ENCODE data around the gene MAPKAP1.
"Not testable (repeated sequence)": the region's sequence is repeated elsewhere in the genome, so short reads cannot be mapped to it uniquely, and the experiment has no call there.

The MAPKAP1 gene

GRCh38 chr9:125604196-125604595 is 102.8 kb downstream of the MAPKAP1 start:
- DNase-seq (ENCODE audit: low read depth): no peak

GRCh38 chr9:125603478-125604021 is 103.5 kb downstream of the MAPKAP1 start:
- no peak for DNase-seq (ENCODE audit: low read depth)

GRCh38 chr9:125601961-125602360 is 105.0 kb downstream of the MAPKAP1 start:
- DNase-seq (ENCODE audit: low read depth): no peak

GRCh38 chr9:125600194-125600593 is 106.8 kb downstream of the MAPKAP1 start:
- DNase-seq (ENCODE audit: low read depth): no peak

- DNase-seq (ENCODE audit: low read depth): no peak
Measured at GRCh38 chr9:125594223-125594610, 112.8 kb downstream of the MAPKAP1 start.

GRCh38 chr9:125593581-125594222 is 113.3 kb downstream of the MAPKAP1 start:
- no peak for DNase-seq (ENCODE audit: low read depth)

- DNase-seq (ENCODE audit: low read depth): no peak
Measured at GRCh38 chr9:125591888-125592287, 115.1 kb downstream of the MAPKAP1 start.

- DNase-seq (ENCODE audit: low read depth): no peak
Measured at GRCh38 chr9:125591245-125591644, 115.8 kb downstream of the MAPKAP1 start.

GRCh38 chr9:125589287-125589686 is 117.7 kb downstream of the MAPKAP1 start:
- DNase-seq (ENCODE audit: low read depth): no peak

GRCh38 chr9:125587819-125588460 is 119.1 kb downstream of the MAPKAP1 start:
- no peak for DNase-seq (ENCODE audit: low read depth)

GRCh38 chr9:125586172-125586511 is 120.9 kb downstream of the MAPKAP1 start:
- DNase-seq (ENCODE audit: low read depth): no peak

GRCh38 chr9:125585503-125586171 is 121.4 kb downstream of the MAPKAP1 start:
- DNase-seq (ENCODE audit: low read depth): no peak

GRCh38 chr9:125580701-125581286 is 126.2 kb downstream of the MAPKAP1 start:
- no peak for DNase-seq (ENCODE audit: low read depth)

GRCh38 chr9:125579030-125579932 is 127.7 kb downstream of the MAPKAP1 start:
- DNase-seq (ENCODE audit: low read depth): no peak

GRCh38 chr9:125574126-125574877 is 132.7 kb downstream of the MAPKAP1 start:
- DNase-seq (ENCODE audit: low read depth): no peak

- not testable (repeated sequence) for DNase-seq (ENCODE audit: low read depth)
Measured at GRCh38 chr9:125572461-125572860, 134.5 kb downstream of the MAPKAP1 start.

GRCh38 chr9:125571824-125572223 is 135.2 kb downstream of the MAPKAP1 start:
- not testable (repeated sequence) for DNase-seq (ENCODE audit: low read depth)

- DNase-seq (ENCODE audit: low read depth): no peak
Measured at GRCh38 chr9:125570246-125570645, 136.8 kb downstream of the MAPKAP1 start.

GRCh38 chr9:125568621-125569020 is 138.4 kb downstream of the MAPKAP1 start:
- DNase-seq (ENCODE audit: low read depth): no peak

- DNase-seq (ENCODE audit: low read depth): not testable (repeated sequence)
Measured at GRCh38 chr9:125566051-125566450, 141.0 kb downstream of the MAPKAP1 start.

GRCh38 chr9:125565126-125565525 is 141.9 kb downstream of the MAPKAP1 start:
- DNase-seq (ENCODE audit: low read depth): no peak
